ENCODE measurements around the gene SMIM13. TPM values are rescaled to one million over a fixed set of nuclear protein-coding genes. Genes with fewer than 3 reads are reported as not detected.

Gene SMIM13
- total and polyA plus RNA-seq, 2 of the 4 experiments (the other 2 are of a cell fraction), result 5.4 to 10.0 TPM

DNA sequence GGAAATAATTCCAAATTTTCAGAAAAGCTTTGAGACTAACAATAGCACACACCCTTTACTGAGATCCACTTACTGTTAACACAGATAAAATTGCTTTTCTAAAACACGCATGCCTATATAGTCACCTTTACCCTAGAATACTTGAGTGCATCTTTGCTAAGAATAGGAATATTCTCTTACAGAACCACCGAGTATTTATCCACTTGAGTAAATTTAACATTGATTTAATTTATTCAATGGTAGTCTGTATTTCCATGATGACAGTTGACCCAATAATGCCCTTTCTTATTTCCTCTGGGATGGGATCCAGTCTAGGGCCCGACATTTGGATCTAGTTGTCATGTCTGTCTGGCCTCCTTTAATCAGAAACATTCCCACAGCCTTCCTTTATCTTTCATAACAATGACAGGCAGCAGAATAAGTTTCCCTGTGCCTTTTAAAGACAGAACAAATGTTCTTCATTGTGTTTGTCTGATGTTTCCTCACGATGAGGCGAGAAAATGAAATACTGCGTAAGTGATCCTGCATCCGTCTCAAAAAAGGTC, 74.5 kb downstream of the SMIM13 start:
- no peaks in the 10 kb centered on the region for H3K9me1 ChIP-seq (ENCODE audit: insufficient read depth, low read length)
- WGBS, 2 experiments (ENCODE audit: extremely low coverage in 2 of 2, insufficient read length in 1 of 2), result 57% methylated on average over 1 of the region's 7 CpGs; no CpG with 5 or more reads in 1 of the 2 experiments
- H4K20me1 ChIP-seq (ENCODE audit: insufficient read depth, low read length), result no peaks in the 10 kb centered on the region
- no peak overlapping the region for H4K5ac ChIP-seq (ENCODE audit: low read depth, low read length)
- no peak overlapping the region for H2AFZ ChIP-seq (replicated peaks; ENCODE audit: low read length, poor library complexity)
- ATAC-seq (ENCODE audit: low read depth) (no peak), DNase-seq (no peak)
- ChIA-PET CTCF (no interaction called here), POLR2A (ENCODE audit: unreplicated experiment) (no interaction called here)
- no peak overlapping the region for H3K23ac ChIP-seq (ENCODE audit: low read depth, low read length)
- dilution Hi-C loops (cut with HindIII; ENCODE audit: low sequenced_read_pairs, unreplicated experiment) (no loop called here), intact Hi-C loops (cut with micrococcal nuclease) (no loop called here), in situ Hi-C loops (cut with MboI; ENCODE audit: low sequenced_read_pairs) (no loop called here)
- no peak overlapping the region for H3K4ac ChIP-seq (ENCODE audit: low read depth, low read length)
- no peak overlapping the region for H3K27ac ChIP-seq (ENCODE audit: insufficient read depth, low read length)
- H2BK5ac ChIP-seq (ENCODE audit: low read depth, low read length, poor library complexity, severe bottlenecking), result no peak overlapping the region
- no peak overlapping the region for H2BK15ac ChIP-seq (ENCODE audit: low read depth, low read length)
- no peaks in the 10 kb centered on the region for H3K79me1 ChIP-seq (ENCODE audit: low read depth in 1 of 2, low read length in 2 of 2)
- no peak overlapping the region for H2BK120ac ChIP-seq (ENCODE audit: low read depth, low read length)
- no peak overlapping the region for H3K14ac ChIP-seq (replicated peaks; ENCODE audit: low read depth, low read length)
- no peak overlapping the region for H3K4me2 ChIP-seq (ENCODE audit: low read depth, low read length)
- BruUV-seq (replicated peaks), result no TSS peak
- no peak overlapping the region for H3K56ac ChIP-seq (ENCODE audit: extremely low read depth, insufficient read depth, low read length)
- H3K4me3 ChIP-seq (ENCODE audit: insufficient read depth, low read depth, low read length), result no peak overlapping the region
- no peaks in the 10 kb centered on the region for H3K36me3 ChIP-seq (ENCODE audit: control insufficient read depth, insufficient read depth, low read length)
- H3K4me1 ChIP-seq (ENCODE audit: control insufficient read depth, insufficient read depth, low read length), result no peaks in the 10 kb centered on the region
- H2BK20ac ChIP-seq (ENCODE audit: low read depth, low read length), result no peak overlapping the region
- TF ChIP-seq RCOR1 (IDR thresholded peaks at IDR 0.05; ENCODE audit: insufficient replicate concordance, low read length), result no peak
- TF ChIP-seq BHLHE40 (IDR thresholded peaks at IDR 0.05; ENCODE audit: low read depth, low read length), result no peak
- no peak for TF ChIP-seq RFX5 (IDR thresholded peaks at IDR 0.05; ENCODE audit: low read depth, low read length)
- TF ChIP-seq CHD1 (IDR thresholded peaks at IDR 0.05; ENCODE audit: low read depth, low read length), result no peak
- TF ChIP-seq MXI1 (IDR thresholded peaks at IDR 0.05; ENCODE audit: borderline replicate concordance, low read depth, low read length), result no peak
- no peak for TF ChIP-seq SMC3 (IDR thresholded peaks at IDR 0.05; ENCODE audit: low read depth, low read length)
- TF ChIP-seq CTCF (conservative IDR thresholded peaks at IDR 0.05; ENCODE audit: low read depth, low read length), result no peak
- TF ChIP-seq USF2 (IDR thresholded peaks at IDR 0.05; ENCODE audit: low read depth, low read length), result no peak
- TF ChIP-seq MAZ (IDR thresholded peaks at IDR 0.05; ENCODE audit: borderline replicate concordance, low read depth, low read length), result no peak
- no peak overlapping the region for H3K9ac ChIP-seq (ENCODE audit: low read depth, low read length)
- H2AK5ac ChIP-seq (ENCODE audit: low read depth, low read length), result no peak overlapping the region
- no peak overlapping the region for H4K8ac ChIP-seq (ENCODE audit: low read depth in 2 of 2, low read length in 2 of 2)
- no peaks in the 10 kb centered on the region for H3K9me3 ChIP-seq (ENCODE audit: control insufficient read depth, insufficient read depth, low read length)
- H4K91ac ChIP-seq (ENCODE audit: insufficient read depth, low read depth, low read length), result no peak overlapping the region
- no peak overlapping the region for H2AK9ac ChIP-seq (replicated peaks; ENCODE audit: low read depth, low read length, poor library complexity)
- H3K18ac ChIP-seq (ENCODE audit: low read depth, low read length), result no peak overlapping the region
- no peaks in the 10 kb centered on the region for H3K27me3 ChIP-seq (ENCODE audit: control insufficient read depth, insufficient read depth, low read length)
